ENCODE results near the gene ECHDC3. TPM values are rescaled to one million over a fixed set of nuclear protein-coding genes. Genes with fewer than 3 reads are reported as not detected.
A peak's percentile ranks its signal among the peaks of the same experiment; 100 is the strongest.

The ECHDC3 gene
- total RNA-seq, 2 donors from 2014 or later, result 12.9 to 13.6 TPM

GRCh38 chr10:11724938-11725776 lies 17.0 kb upstream of the ECHDC3 start:
- peaks cover 6% of the 10 kb centered on the region for H3K9me3 ChIP-seq (ENCODE audit: control insufficient read depth, low read length)
- no peak overlapping the region for H3K4me3 ChIP-seq (ENCODE audit: low read length)
- Mint-ChIP-seq H3K9me3 (peaks cover 21% of the 10 kb centered on the region), H3K27ac (no peak overlapping the region), H3K27me3 (ENCODE audit: insufficient read depth) (no peaks in the 10 kb centered on the region), H3K36me3 (ENCODE audit: low read depth) (no peaks in the 10 kb centered on the region), H3K4me3 (no peak overlapping the region), H3K4me1 (no peaks in the 10 kb centered on the region)
- no peaks in the 10 kb centered on the region for H3K4me1 ChIP-seq (ENCODE audit: control insufficient read depth, insufficient read depth, low read length)
- 77 to 87% methylated on average over 18 to 20 of the region's 20 CpGs for WGBS, 2 experiments (ENCODE audit: insufficient coverage in 1 of 2, insufficient read length in 1 of 2)
- H3K9ac ChIP-seq (ENCODE audit: extremely low read depth, low read length, poor library complexity, severe bottlenecking), result no peak overlapping the region
- H3K36me3 ChIP-seq (ENCODE audit: control insufficient read depth, insufficient read depth, low read length), result no peaks in the 10 kb centered on the region
- no peaks in the 10 kb centered on the region for H3K27me3 ChIP-seq (ENCODE audit: control insufficient read depth, insufficient read depth, low read length, poor library complexity, severe bottlenecking)
- TF ChIP-seq, protein P1, sequence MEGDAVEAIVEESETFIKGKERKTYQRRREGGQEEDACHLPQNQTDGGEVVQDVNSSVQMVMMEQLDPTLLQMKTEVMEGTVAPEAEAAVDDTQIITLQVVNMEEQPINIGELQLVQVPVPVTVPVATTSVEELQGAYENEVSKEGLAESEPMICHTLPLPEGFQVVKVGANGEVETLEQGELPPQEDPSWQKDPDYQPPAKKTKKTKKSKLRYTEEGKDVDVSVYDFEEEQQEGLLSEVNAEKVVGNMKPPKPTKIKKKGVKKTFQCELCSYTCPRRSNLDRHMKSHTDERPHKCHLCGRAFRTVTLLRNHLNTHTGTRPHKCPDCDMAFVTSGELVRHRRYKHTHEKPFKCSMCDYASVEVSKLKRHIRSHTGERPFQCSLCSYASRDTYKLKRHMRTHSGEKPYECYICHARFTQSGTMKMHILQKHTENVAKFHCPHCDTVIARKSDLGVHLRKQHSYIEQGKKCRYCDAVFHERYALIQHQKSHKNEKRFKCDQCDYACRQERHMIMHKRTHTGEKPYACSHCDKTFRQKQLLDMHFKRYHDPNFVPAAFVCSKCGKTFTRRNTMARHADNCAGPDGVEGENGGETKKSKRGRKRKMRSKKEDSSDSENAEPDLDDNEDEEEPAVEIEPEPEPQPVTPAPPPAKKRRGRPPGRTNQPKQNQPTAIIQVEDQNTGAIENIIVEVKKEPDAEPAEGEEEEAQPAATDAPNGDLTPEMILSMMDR (conservative IDR thresholded peaks at IDR 0.05), result peak; percentile 78
- no peak for DNase-seq
- no peak overlapping the region for H3K27ac ChIP-seq (ENCODE audit: low read depth, low read length)

GRCh38 chr10:11725912-11726311 lies 16.3 kb upstream of the ECHDC3 start:
- no peaks in the 10 kb centered on the region for H3K27me3 ChIP-seq (ENCODE audit: control insufficient read depth, insufficient read depth, low read length, poor library complexity, severe bottlenecking)
- no peak overlapping the region for H3K27ac ChIP-seq (ENCODE audit: low read depth, low read length)
- no peak overlapping the region for H3K27ac Mint-ChIP-seq
- no peaks in the 10 kb centered on the region for H3K27me3 Mint-ChIP-seq (ENCODE audit: insufficient read depth)
- peaks cover 6% of the 10 kb centered on the region for H3K9me3 ChIP-seq (ENCODE audit: control insufficient read depth, low read length)
- H3K36me3 Mint-ChIP-seq (ENCODE audit: low read depth), result peaks cover 2% of the 10 kb centered on the region
- H3K4me3 ChIP-seq (ENCODE audit: low read length), result no peak overlapping the region
- H3K9me3 Mint-ChIP-seq, result peaks cover 27% of the 10 kb centered on the region
- no peaks in the 10 kb centered on the region for H3K36me3 ChIP-seq (ENCODE audit: control insufficient read depth, insufficient read depth, low read length)
- H3K4me3 Mint-ChIP-seq, result no peak overlapping the region
- TF ChIP-seq, protein P1 (conservative IDR thresholded peaks at IDR 0.05), result no peak
- H3K9ac ChIP-seq (ENCODE audit: extremely low read depth, low read length, poor library complexity, severe bottlenecking), result no peak overlapping the region
- no peaks in the 10 kb centered on the region for H3K4me1 ChIP-seq (ENCODE audit: control insufficient read depth, insufficient read depth, low read length)
- no peak for DNase-seq
- WGBS, 2 experiments (ENCODE audit: insufficient coverage in 1 of 2, insufficient read length in 1 of 2), result 88 to 95% methylated on average over 1 to 10 of the region's 10 CpGs
- H3K4me1 Mint-ChIP-seq, result no peaks in the 10 kb centered on the region

DNA sequence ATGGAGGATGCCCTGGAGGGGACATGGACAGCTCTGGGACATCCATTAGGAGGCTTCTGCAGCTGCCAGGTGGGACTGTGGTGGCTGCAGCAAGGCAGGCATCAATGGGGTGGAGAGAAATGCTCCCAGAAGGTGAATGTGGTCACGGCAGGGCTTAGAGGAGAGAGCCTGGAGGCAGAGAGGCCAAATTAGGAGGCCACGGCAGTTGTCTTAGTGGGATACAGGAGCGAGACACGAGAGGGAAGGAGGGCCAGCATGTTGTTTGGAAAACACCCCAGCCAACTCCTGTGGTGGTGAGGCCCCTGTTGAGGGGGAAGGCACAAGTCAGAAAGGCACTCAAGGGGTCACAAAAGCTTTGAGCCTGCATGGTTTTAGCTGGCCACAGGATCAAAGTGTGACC lies 14.6 kb upstream of the ECHDC3 start:
- Histone ChIP-seq H3K27ac (ENCODE audit: low read depth, low read length) (no peak overlapping the region), H3K9ac (ENCODE audit: extremely low read depth, low read length, poor library complexity, severe bottlenecking) (no peak overlapping the region), H3K4me3 (ENCODE audit: low read length) (no peak overlapping the region), H3K4me1 (ENCODE audit: control insufficient read depth, insufficient read depth, low read length) (no peaks in the 10 kb centered on the region), H3K36me3 (ENCODE audit: control insufficient read depth, insufficient read depth, low read length) (no peaks in the 10 kb centered on the region), H3K9me3 (ENCODE audit: control insufficient read depth, low read length) (peaks cover 6% of the 10 kb centered on the region), H3K27me3 (ENCODE audit: control insufficient read depth, insufficient read depth, low read length, poor library complexity, severe bottlenecking) (no peaks in the 10 kb centered on the region)
- TF ChIP-seq, protein P1 (conservative IDR thresholded peaks at IDR 0.05), result no peak
- H3K27me3 Mint-ChIP-seq (ENCODE audit: insufficient read depth), result no peaks in the 10 kb centered on the region
- H3K27ac Mint-ChIP-seq, result no peak overlapping the region
- no peak overlapping the region for H3K4me3 Mint-ChIP-seq
- H3K4me1 Mint-ChIP-seq, result no peaks in the 10 kb centered on the region
- peaks cover 2% of the 10 kb centered on the region for H3K36me3 Mint-ChIP-seq (ENCODE audit: low read depth)
- 94% methylated on average over 4 of the region's 4 CpGs for WGBS, 2 experiments (ENCODE audit: insufficient coverage in 1 of 2, insufficient read length in 1 of 2)
- no peak for DNase-seq
- H3K9me3 Mint-ChIP-seq, result peaks cover 30% of the 10 kb centered on the region

All from endodermal cell (in vitro differentiated cells).